Neutrophil (primary cell): ENCODE measurements around the gene CDT1.
A peak's percentile ranks its signal among the peaks of the same experiment; 100 is the strongest.
"Not testable (repeated sequence)": the region's sequence is repeated elsewhere in the genome, so short reads cannot be mapped to it uniquely, and the experiment has no call there.

Experiments
- H3K27ac ChIP-seq: fragments of 200-600 bp; sonication (generic); 2 replicates; pipeline ENCODE4 v1.5.1; 2016; ENCODE audit warnings: mild to moderate bottlenecking, moderate library complexity
- H3K27me3 ChIP-seq: fragments of 200-600 bp; sonication (generic); 2 replicates; pipeline ENCODE4 v1.6.0; 2016; ENCODE audit warnings: mild to moderate bottlenecking
- H3K36me3 ChIP-seq: fragments of 200-600 bp; sonication (generic); 2 replicates; pipeline ENCODE4 v1.5.1; 2017
- H3K4me1 ChIP-seq, 2 experiments: fragments of 200-600 bp in 1 of 2; sonication (generic) in 1 of 2; 1 replicate in 1 of 2; 2 replicates in 1 of 2; pipeline versions ENCODE4 v1.5.1 to v1.6.1; 2013 to 2016; ENCODE audit warnings: low read depth in 1 of 2, low read length in 1 of 2, mild to moderate bottlenecking in 1 of 2, moderate library complexity in 1 of 2; ENCODE audit not compliant: control insufficient read depth in 1 of 2, insufficient read depth in 1 of 2
- H3K4me3 ChIP-seq, 2 experiments: fragments of 200-600 bp in 1 of 2; sonication (generic) in 1 of 2; 1 replicate in 1 of 2; 2 replicates in 1 of 2; pipeline ENCODE4 v1.5.1; 2013 to 2016; ENCODE audit warnings: low read depth in 1 of 2, low read length in 1 of 2, mild to moderate bottlenecking in 1 of 2, moderate library complexity in 1 of 2
- H3K9me3 ChIP-seq: fragments of 200-600 bp; sonication (generic); 2 replicates; pipeline ENCODE4 v1.5.1; 2016
- TF ChIP-seq, protein P1 (sequence below): fragments of 200-600 bp; sonication (generic); IDR thresholded peaks from 2 replicates; pipeline ENCODE4 v1.5.1; 2016; ENCODE audit warnings: antibody characterized with exemption

The CDT1 gene

GRCh38 chr16:88769617-88770460 is 33.8 kb upstream of the CDT1 start:
- Histone ChIP-seq H3K36me3 (no peaks in the 10 kb centered on the region), H3K27me3 (no peaks in the 10 kb centered on the region), H3K27ac (no peak overlapping the region), H3K4me3 (no peak overlapping the region), H3K9me3 (no peaks in the 10 kb centered on the region), H3K4me1 (peaks cover 11 to 21% of the 10 kb centered on the region in 2 experiments)
- TF ChIP-seq, protein P1, sequence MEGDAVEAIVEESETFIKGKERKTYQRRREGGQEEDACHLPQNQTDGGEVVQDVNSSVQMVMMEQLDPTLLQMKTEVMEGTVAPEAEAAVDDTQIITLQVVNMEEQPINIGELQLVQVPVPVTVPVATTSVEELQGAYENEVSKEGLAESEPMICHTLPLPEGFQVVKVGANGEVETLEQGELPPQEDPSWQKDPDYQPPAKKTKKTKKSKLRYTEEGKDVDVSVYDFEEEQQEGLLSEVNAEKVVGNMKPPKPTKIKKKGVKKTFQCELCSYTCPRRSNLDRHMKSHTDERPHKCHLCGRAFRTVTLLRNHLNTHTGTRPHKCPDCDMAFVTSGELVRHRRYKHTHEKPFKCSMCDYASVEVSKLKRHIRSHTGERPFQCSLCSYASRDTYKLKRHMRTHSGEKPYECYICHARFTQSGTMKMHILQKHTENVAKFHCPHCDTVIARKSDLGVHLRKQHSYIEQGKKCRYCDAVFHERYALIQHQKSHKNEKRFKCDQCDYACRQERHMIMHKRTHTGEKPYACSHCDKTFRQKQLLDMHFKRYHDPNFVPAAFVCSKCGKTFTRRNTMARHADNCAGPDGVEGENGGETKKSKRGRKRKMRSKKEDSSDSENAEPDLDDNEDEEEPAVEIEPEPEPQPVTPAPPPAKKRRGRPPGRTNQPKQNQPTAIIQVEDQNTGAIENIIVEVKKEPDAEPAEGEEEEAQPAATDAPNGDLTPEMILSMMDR: no peak

DNA sequence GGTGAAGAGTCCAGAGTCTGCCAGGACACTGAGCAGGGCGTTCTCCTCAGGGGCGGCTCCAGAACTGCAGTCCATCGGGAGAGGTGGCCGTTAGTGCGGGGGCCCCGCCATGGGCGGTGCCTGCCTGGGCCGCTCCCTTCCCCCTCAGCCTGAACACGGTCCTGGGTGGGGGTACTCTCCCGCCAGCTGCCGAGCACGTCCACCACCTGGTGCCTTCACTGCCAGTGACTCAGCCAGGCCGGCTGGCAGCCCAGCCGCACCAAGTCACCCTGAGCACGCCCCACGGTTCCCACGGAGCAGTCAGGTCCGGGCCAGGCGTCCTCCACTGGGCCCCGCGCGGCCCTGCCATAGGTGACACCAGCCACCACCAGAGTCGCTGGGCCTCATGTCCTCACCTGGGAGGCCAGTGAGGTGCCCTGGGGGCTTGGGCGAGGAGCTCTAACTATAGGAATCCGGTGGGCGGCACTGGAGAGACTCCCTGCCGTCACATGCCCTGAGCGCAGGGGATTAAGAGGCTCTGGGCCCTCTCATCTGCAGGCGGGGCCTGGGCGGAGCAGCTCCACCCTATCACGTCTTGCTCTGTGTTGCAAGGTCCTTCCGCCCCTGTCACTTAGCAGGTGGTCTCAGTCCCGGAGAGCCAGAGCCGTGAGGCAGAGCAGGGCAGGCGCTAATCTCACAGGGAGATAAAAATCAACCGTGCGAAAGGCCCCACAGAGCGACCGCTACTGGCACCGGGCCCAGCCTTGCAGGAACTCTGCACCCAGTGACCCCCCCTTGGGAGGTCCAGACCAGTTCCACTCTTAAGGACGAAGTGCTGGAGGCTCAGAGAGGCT is 32.9 kb upstream of the CDT1 start:
- peaks cover 11 to 21% of the 10 kb centered on the region in 2 experiments for H3K4me1 ChIP-seq
- TF ChIP-seq, protein P1: no peak
- H3K9me3 ChIP-seq: no peaks in the 10 kb centered on the region
- no peaks in the 10 kb centered on the region for H3K27me3 ChIP-seq
- no peak overlapping the region for H3K27ac ChIP-seq
- no peaks in the 10 kb centered on the region for H3K36me3 ChIP-seq
- peak overlapping the region; percentile 12 to 38 for H3K4me3 ChIP-seq

GRCh38 chr16:88771294-88771772 is 32.3 kb upstream of the CDT1 start:
- TF ChIP-seq, protein P1: no peak
- H3K9me3 ChIP-seq: no peaks in the 10 kb centered on the region
- peaks cover 11 to 21% of the 10 kb centered on the region in 2 experiments for H3K4me1 ChIP-seq
- H3K27ac ChIP-seq: no peak overlapping the region
- no peaks in the 10 kb centered on the region for H3K27me3 ChIP-seq
- no peaks in the 10 kb centered on the region for H3K36me3 ChIP-seq
- H3K4me3 ChIP-seq: peak overlapping the region; percentile 12 to 38

GRCh38 chr16:88771781-88772180 is 31.8 kb upstream of the CDT1 start:
- H3K4me3 ChIP-seq, H3K27ac ChIP-seq, H3K27me3 ChIP-seq, H3K36me3 ChIP-seq, H3K9me3 ChIP-seq: not testable (repeated sequence)
- peaks cover 11 to 21% of the 10 kb centered on the region in 2 experiments for H3K4me1 ChIP-seq

DNA sequence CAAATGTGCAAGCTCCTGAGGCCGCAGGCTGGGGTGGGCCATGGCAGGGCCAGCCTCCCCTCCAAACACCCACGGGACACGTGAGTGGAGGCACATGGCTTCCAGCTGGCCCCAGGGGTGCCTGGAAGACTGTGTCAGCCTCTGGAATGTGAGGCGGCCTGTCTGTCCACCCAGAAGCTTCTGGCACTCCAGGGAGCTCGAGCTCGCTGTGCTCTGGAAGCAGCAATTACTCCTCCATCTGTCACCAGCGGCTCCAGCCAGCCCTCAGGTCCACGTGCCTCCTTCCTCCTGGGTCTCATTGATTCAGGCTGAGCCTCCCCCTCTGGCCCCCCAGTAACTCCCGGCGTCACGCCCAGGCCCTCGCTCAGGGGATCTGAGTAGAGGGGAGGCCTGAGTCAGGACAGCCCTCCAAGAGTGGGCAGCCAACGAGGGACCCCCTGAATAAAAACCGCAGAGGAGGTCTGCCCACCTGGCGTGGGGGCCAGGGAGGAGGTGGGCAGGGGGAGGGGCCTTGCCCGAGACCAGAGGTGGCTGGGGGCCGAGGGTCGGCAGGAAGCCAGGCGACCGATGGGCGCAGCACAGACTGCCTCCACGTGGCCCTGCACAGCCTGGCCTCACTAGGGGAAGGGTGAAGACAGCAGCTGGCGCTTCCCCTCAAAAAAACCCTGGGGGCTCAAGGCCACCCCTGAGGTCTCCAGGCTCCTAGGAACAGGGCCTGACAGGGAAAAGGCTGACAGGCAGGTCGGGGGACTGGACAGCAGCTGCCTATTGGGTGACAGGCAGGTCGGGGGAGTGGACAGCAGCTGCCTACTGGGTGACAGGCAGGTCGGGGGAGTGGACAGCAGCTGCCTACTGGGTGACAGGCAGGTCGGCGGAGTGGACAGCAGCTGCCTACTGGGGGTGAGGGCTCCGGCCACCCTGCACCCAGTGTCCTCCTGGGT is 30.4 kb upstream of the CDT1 start:
- TF ChIP-seq, protein P1: no peak
- H3K27ac ChIP-seq: no peak overlapping the region
- H3K4me3 ChIP-seq: no peak overlapping the region
- H3K4me1 ChIP-seq: peaks cover 11 to 21% of the 10 kb centered on the region in 2 experiments
- no peaks in the 10 kb centered on the region for H3K36me3 ChIP-seq
- H3K27me3 ChIP-seq: no peaks in the 10 kb centered on the region
- no peaks in the 10 kb centered on the region for H3K9me3 ChIP-seq
